HepG2 (cell line): Measurements from ENCODE around the gene TRAK1. TPM values are rescaled to one million over a fixed set of nuclear protein-coding genes. Genes with fewer than 3 reads are reported as not detected.

Experiments used
- ATAC-seq: fragments of 200-7000 bp; cut with Tn5 transposase; 3 replicates; pipeline ENCODE4 v1.9.1; 2020; ENCODE audit warnings: mild to moderate bottlenecking, moderate library complexity
- BruUV-seq: library from RNA; stranded (reverse); fragments of 400-500 nt; replicated peaks from 2 replicates; lab custom pipeline; 2021; lab: Mats Ljungman, UMichigan
- CTCF ChIA-PET: fragments of 300-600 bp; formaldehyde crosslinking; extraction: SDS; loops from one replicate; lab custom pipeline; 2021; ENCODE audit warnings: low total read pairs, inconsistent platforms, low intra/inter-chr PET ratio; lab: Yijun Ruan, JAX
- POLR2A ChIA-PET: fragments of 350-600 bp; sonication (Branson Sonifier 250); formaldehyde crosslinking; loops from one replicate; lab custom pipeline; 2020; ENCODE audit warnings: antibody characterized with exemption, inconsistent platforms; lab: Yijun Ruan, JAX
- DNase-seq: peaks from one replicate; pipeline ENCODE4 v3.0.0-alpha.2; 2015; ENCODE audit warnings: low spot score
- FAIRE-seq: peaks from 3 replicates; lab custom pipeline; 2011; peaks lifted over from hg19 to GRCh38; lab: Jason Lieb, UNC
- H2AFZ ChIP-seq: one replicate; pipeline ENCODE4 v1.6.1; 2011; ENCODE audit warnings: low read length, inconsistent platforms
- H3K27ac ChIP-seq: fragments of 300-600 bp; 3 replicates; pipeline ENCODE4 v1.8.0; 2011; ENCODE audit warnings: mixed run types, mild to moderate bottlenecking, mixed read lengths, low read length, inconsistent platforms; ENCODE audit not compliant: insufficient read depth; ENCODE audit errors: extremely low read length
- H3K27me3 ChIP-seq, 2 experiments: fragments of 200-600 bp in 1 of 2; 2 replicates in 1 of 2; 3 replicates in 1 of 2; pipeline versions ENCODE4 v1.6.0 to v1.8.0; 2011; ENCODE audit warnings: low read length in 2 of 2, mild to moderate bottlenecking in 2 of 2, moderate library complexity in 2 of 2, inconsistent platforms in 1 of 2; ENCODE audit not compliant: insufficient read depth in 2 of 2, control insufficient read depth in 1 of 2
- H3K36me3 ChIP-seq, 2 experiments: fragments of 200-600 bp in 1 of 2; replicated peaks in 1 of 2; 2 replicates in 1 of 2; 3 replicates in 1 of 2; pipeline versions ENCODE4 v1.5.1 to v1.8.0; 2011; ENCODE audit warnings: low read length in 2 of 2, inconsistent platforms in 1 of 2; ENCODE audit not compliant: insufficient read depth in 2 of 2, control insufficient read depth in 1 of 2
- H3K4me1 ChIP-seq: 2 replicates; pipeline ENCODE4 v1.5.1; 2012; ENCODE audit warnings: low read length, inconsistent platforms; ENCODE audit not compliant: insufficient read depth
- H3K4me2 ChIP-seq: 2 replicates; pipeline ENCODE4 v1.6.0; 2011; ENCODE audit warnings: low read depth, low read length, inconsistent platforms
- H3K4me3 ChIP-seq, 3 experiments: fragments of 200-600 bp in 1 of 3; sonication (generic), shearing (Covaris generic) in 1 of 3; replicated peaks in 1 of 3; 2 replicates each; pipeline ENCODE4 v1.5.1; 2011 to 2016; ENCODE audit warnings: low read length in 3 of 3, inconsistent platforms in 2 of 3, low read depth in 2 of 3, mild to moderate bottlenecking in 2 of 3, control low read depth in 1 of 3, mixed read lengths in 1 of 3; ENCODE audit not compliant: insufficient read depth in 1 of 3
- H3K79me2 ChIP-seq: one replicate; pipeline ENCODE4 v1.6.1; 2011; ENCODE audit warnings: low read length, inconsistent platforms; ENCODE audit not compliant: insufficient read depth
- H3K9ac ChIP-seq: 2 replicates; pipeline ENCODE4 v1.6.0; 2011; ENCODE audit warnings: mild to moderate bottlenecking, low read depth, low read length, inconsistent platforms; ENCODE audit not compliant: insufficient read depth
- H3K9me3 ChIP-seq: 2 replicates; pipeline ENCODE4 v1.5.1; 2012; ENCODE audit warnings: mild to moderate bottlenecking, low read length
- H4K20me1 ChIP-seq: 2 replicates; pipeline ENCODE4 v1.6.0; 2011; ENCODE audit warnings: inconsistent platforms, mild to moderate bottlenecking, low read length, moderate library complexity; ENCODE audit not compliant: insufficient read depth
- ARID2 ChIP-seq: sonication (generic); formaldehyde crosslinking; IDR thresholded peaks from 2 replicates; pipeline ENCODE4 v1.8.1; 2022; ENCODE audit warnings: mild to moderate bottlenecking, missing genetic modification reagents, borderline replicate concordance
- BORCS8-MEF2B ChIP-seq: sonication (generic); formaldehyde crosslinking; IDR thresholded peaks from 2 replicates; pipeline ENCODE4 v1.8.0; 2022; ENCODE audit warnings: mild to moderate bottlenecking, missing genetic modification reagents
- GTF3A ChIP-seq: sonication (generic); formaldehyde crosslinking; conservative IDR thresholded peaks from 2 replicates; pipeline ENCODE4 v1.4.0; 2020; ENCODE audit warnings: mild to moderate bottlenecking, missing genetic modification reagents
- HNRNPK ChIP-seq: fragments of 200-400 bp; formaldehyde crosslinking; IDR thresholded peaks from 2 replicates; pipeline ENCODE4 v1.6.1; 2018; ENCODE audit warnings: low read length, low read depth, moderate library complexity, mild to moderate bottlenecking; ENCODE audit not compliant: poor library complexity, severe bottlenecking
- IRF9 ChIP-seq: sonication (generic); formaldehyde crosslinking; IDR thresholded peaks from 2 replicates; pipeline ENCODE4 v1.8.0; 2022; ENCODE audit warnings: missing genetic modification reagents, mild to moderate bottlenecking, borderline replicate concordance
- MZF1 ChIP-seq: sonication (generic); formaldehyde crosslinking; IDR thresholded peaks from 2 replicates; pipeline ENCODE4 v1.8.1; 2023; ENCODE audit warnings: mild to moderate bottlenecking, missing genetic modification reagents, borderline replicate concordance
- PCBP2 ChIP-seq: fragments of 200-400 bp; formaldehyde crosslinking; optimal IDR thresholded peaks from 2 replicates; pipeline ENCODE3; 2018; ENCODE audit warnings: low read length, low read depth; ENCODE audit not compliant: poor library complexity, severe bottlenecking
- ZBTB26 ChIP-seq: IDR thresholded peaks from 2 replicates; pipeline ENCODE4 v1.6.1; 2016; ENCODE audit warnings: missing compliant biosample characterization, missing genetic modification reagents, borderline replicate concordance
- ZNF235 ChIP-seq: sonication (generic); formaldehyde crosslinking; IDR thresholded peaks from 2 replicates; pipeline ENCODE4 v1.8.1; 2023; ENCODE audit warnings: mild to moderate bottlenecking, missing genetic modification reagents, borderline replicate concordance
- ZNF605 ChIP-seq: sonication (generic); formaldehyde crosslinking; IDR thresholded peaks from 2 replicates; pipeline ENCODE4 v1.8.0; 2022; ENCODE audit warnings: mild to moderate bottlenecking, missing genetic modification reagents
- WGBS: methylation state at CpG from one replicate; pipeline ENCODE4 v1.1.6; 2017; ENCODE audit warnings: low lambda C conversion rate; 5-methylcytosine and 5-hydroxymethylcytosine counted together
- in situ Hi-C: cut with HindIII; loops from 2 replicates; pipeline ENCODE4 v1.10.0; 2017; ENCODE audit warnings: low pct_unique_long_range_greater_than_20kb; ENCODE audit not compliant: extremely low pct_ligation_motif_present
- intact Hi-C: fragments of 100-400 bp; cut with micrococcal nuclease; formaldehyde crosslinking; loops from one replicate; pipeline ENCODE4 v1.10.0; 2022; ENCODE audit not compliant: unreplicated experiment
- polyA plus RNA-seq, 8 experiments: library from polyadenylated mRNA; depleted of rRNA in 3 of 8; stranded (reverse) in 7 of 8; unstranded in 1 of 8; fragments of >200 nt; fragmentation: Illumina TruSeq in 4 of 8; extraction: Trizol in 4 of 8; gene quantifications; 2 replicates each; pipeline versions ENCODE4 v1.2.1 to v1.2.3, GENCODE V29; 2011 to 2016; ENCODE audit warnings: low read depth in 4 of 8, missing spikeins in 1 of 8, mixed read lengths in 1 of 8; ENCODE audit not compliant: insufficient read depth in 1 of 8
- total RNA-seq, 5 experiments: library from RNA; depleted of rRNA; stranded (reverse); fragments of >200 nt; fragmentation: Illumina TruSeq; extraction: Trizol; gene quantifications; 2 replicates each; pipeline ENCODE4 v1.2.3, GENCODE V29; 2016; ENCODE audit warnings: low read depth in 1 of 5
- TF ChIP-seq, protein P1 (sequence below): sonication (generic); formaldehyde crosslinking; IDR thresholded peaks from 2 replicates; pipeline ENCODE4 v1.4.0; 2020; ENCODE audit warnings: missing genetic modification reagents
- TF ChIP-seq, protein P2 (sequence below): sonication (generic); formaldehyde crosslinking; IDR thresholded peaks from 2 replicates; pipeline ENCODE4 v1.5.0; 2020; ENCODE audit warnings: missing genetic modification reagents
- TF ChIP-seq, protein P3 (sequence below): IDR thresholded peaks from 2 replicates; pipeline ENCODE4 v1.6.1; 2018; ENCODE audit warnings: missing genetic modification reagents, mild to moderate bottlenecking, missing compliant biosample characterization

Gene TRAK1
- total and polyA plus RNA-seq, 2 of the 13 experiments (the other 11 are each of a cell fraction or from before 2014, with no cell fraction given): 20.5 to 46.6 TPM

DNA sequence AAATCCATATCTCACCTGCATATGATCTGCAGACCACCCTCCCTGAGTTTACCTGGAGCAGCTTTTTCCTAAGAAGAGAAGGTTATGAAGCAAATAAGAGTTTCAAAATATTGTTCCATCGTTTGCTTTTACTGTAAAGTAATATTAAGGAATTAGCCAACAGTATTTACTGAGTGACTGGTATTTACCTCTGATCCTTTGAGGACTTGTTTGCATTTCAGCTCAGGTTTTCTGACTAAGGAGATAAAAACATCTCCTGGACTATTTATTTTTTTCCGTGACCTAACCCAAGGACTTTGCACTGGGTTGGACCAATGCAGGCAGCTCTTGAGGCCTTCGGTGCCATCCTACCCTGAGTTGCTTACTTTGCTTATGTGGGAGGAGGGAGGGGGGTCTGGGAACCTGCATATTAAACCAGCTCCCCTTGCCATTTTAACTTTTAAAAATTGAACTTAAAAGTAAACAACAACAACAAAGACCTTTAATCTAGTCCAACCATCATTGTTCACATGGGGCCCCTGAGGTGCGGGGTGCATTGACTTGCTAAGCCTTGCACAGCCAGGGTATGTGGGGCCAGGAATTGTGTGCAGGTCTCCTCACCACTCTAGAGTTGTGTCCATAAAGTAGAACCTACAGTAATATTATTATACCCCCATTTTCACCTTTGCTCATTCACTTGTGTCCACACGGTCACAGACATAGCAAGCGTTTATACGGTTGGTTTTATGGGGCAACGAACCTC is 39.3 kb downstream of the TRAK1 start (continued):
- TF ChIP-seq, protein P1, sequence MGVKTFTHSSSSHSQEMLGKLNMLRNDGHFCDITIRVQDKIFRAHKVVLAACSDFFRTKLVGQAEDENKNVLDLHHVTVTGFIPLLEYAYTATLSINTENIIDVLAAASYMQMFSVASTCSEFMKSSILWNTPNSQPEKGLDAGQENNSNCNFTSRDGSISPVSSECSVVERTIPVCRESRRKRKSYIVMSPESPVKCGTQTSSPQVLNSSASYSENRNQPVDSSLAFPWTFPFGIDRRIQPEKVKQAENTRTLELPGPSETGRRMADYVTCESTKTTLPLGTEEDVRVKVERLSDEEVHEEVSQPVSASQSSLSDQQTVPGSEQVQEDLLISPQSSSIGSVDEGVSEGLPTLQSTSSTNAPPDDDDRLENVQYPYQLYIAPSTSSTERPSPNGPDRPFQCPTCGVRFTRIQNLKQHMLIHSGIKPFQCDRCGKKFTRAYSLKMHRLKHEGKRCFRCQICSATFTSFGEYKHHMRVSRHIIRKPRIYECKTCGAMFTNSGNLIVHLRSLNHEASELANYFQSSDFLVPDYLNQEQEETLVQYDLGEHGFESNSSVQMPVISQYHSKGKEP (CRISPR knock-in tag): no peak
- no peak for TF ChIP-seq MZF1

DNA sequence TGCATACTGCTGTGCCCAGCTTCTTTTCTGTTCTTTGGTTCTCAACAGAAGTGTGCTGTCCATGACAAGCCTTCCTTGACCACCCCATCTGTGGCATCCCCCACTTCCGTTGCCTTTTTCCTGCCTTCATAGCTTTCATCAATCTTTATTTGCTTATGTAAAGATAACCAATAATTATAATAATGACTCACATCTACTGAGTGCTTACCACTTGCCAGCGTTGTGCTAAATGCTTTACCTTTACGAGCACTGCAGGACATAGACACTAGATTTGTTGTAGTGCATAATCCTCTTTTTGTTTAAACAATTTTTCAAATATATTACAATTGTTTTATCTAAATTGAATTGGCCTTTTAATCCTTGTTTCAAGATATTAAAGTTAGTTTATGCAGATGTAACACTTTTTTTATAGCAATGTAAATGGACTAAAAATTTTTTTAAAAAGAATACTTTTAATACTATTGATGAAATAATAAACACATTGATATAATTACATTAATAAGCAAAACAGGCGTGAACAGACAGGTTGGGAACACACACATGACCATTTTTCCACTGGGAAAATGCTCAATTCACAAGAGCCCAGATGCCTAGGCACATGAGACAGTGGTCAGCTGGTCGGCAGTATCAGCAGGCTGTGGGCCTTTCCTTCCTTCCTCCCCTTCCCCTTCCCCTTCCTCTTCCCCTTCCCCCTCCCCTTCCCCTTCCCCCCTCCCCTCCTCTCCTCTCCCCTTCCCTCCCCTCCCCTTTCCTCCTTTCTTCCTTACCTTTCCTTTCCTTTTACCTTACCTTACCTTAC is 42.5 kb downstream of the TRAK1 start:
- Histone ChIP-seq H3K27me3 (no peaks in the 10 kb centered on the region), H4K20me1 (no peaks in the 10 kb centered on the region), H3K36me3 (no peaks in the 10 kb centered on the region; a peak in 2 of 5 replicates), H3K9ac (no peak overlapping the region), H3K27ac (peak overlapping the region; percentile 96), H3K79me2 (peaks cover 20% of the 10 kb centered on the region), H3K4me3 (no peak overlapping the region), H3K4me2 (no peak overlapping the region), H2AFZ (no peak overlapping the region), H3K4me1 (peaks cover 74% of the 10 kb centered on the region), H3K9me3 (no peaks in the 10 kb centered on the region)
- BruUV-seq: no TSS peak
- no peak for FAIRE-seq
- CTCF ChIA-PET: no interaction called here
- ATAC-seq: no peak
- POLR2A ChIA-PET: interaction anchor here (4.3 kb wide), 1 partner anchor 27 kb away, joined by 18 read pairs; no protein-coding TSS in a partner anchor
- in situ Hi-C loops (no loop called here), intact Hi-C loops (no loop called here)
- TF ChIP-seq PCBP2 (peak; percentile 80), GTF3A (CRISPR knock-in tag) (no peak), ZNF605 (CRISPR knock-in tag) (no peak), IRF9 (no peak), HNRNPK (peak; percentile 73), BORCS8-MEF2B (CRISPR knock-in tag) (no peak), ZNF235 (CRISPR knock-in tag) (no peak), ZBTB26 (CRISPR knock-in tag) (no peak), ARID2 (CRISPR knock-in tag) (0 out of 2 replicates have a peak, but pooled peaks have one; percentile 14)
- TF ChIP-seq, protein P2, sequence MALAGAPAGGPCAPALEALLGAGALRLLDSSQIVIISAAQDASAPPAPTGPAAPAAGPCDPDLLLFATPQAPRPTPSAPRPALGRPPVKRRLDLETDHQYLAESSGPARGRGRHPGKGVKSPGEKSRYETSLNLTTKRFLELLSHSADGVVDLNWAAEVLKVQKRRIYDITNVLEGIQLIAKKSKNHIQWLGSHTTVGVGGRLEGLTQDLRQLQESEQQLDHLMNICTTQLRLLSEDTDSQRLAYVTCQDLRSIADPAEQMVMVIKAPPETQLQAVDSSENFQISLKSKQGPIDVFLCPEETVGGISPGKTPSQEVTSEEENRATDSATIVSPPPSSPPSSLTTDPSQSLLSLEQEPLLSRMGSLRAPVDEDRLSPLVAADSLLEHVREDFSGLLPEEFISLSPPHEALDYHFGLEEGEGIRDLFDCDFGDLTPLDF (CRISPR knock-in tag): no peak
- TF ChIP-seq, protein P3, sequence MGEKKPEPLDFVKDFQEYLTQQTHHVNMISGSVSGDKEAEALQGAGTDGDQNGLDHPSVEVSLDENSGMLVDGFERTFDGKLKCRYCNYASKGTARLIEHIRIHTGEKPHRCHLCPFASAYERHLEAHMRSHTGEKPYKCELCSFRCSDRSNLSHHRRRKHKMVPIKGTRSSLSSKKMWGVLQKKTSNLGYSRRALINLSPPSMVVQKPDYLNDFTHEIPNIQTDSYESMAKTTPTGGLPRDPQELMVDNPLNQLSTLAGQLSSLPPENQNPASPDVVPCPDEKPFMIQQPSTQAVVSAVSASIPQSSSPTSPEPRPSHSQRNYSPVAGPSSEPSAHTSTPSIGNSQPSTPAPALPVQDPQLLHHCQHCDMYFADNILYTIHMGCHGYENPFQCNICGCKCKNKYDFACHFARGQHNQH: no peak
- DNase-seq: no peak
- WGBS: 82% methylated on average over 5 of the region's 5 CpGs
